ENCODE data around the gene TSHZ2. TPM values are rescaled to one million over a fixed set of nuclear protein-coding genes. Genes with fewer than 3 reads are reported as not detected.

The TSHZ2 gene
- total RNA-seq, 1 donor from 2014 or later, result 0.06 TPM

GRCh38 chr20:53226826-53227225 is 254.7 kb downstream of the TSHZ2 start:
- H3K4me3 ChIP-seq (ENCODE audit: low read depth, low read length), result no peak overlapping the region
- no peak for DNase-seq (ENCODE audit: low read depth)
- no peak for TF ChIP-seq CTCF (conservative IDR thresholded peaks at IDR 0.05; ENCODE audit: low read depth, low read length)

- no peak for TF ChIP-seq CTCF (conservative IDR thresholded peaks at IDR 0.05; ENCODE audit: low read depth, low read length)
- DNase-seq (ENCODE audit: low read depth), result no peak
- no peak overlapping the region for H3K4me3 ChIP-seq (ENCODE audit: low read depth, low read length)
Measured at GRCh38 chr20:53227523-53227922, 255.4 kb downstream of the TSHZ2 start.

- H3K4me3 ChIP-seq (ENCODE audit: low read depth, low read length), result no peak overlapping the region
- TF ChIP-seq CTCF (conservative IDR thresholded peaks at IDR 0.05; ENCODE audit: low read depth, low read length), result no peak
- DNase-seq (ENCODE audit: low read depth), result no peak
Measured at GRCh38 chr20:53231061-53231460, 258.9 kb downstream of the TSHZ2 start.

- H3K4me3 ChIP-seq (ENCODE audit: low read depth, low read length), result no peak overlapping the region
- DNase-seq (ENCODE audit: low read depth), result no peak
- TF ChIP-seq CTCF (conservative IDR thresholded peaks at IDR 0.05; ENCODE audit: low read depth, low read length), result no peak
Measured at GRCh38 chr20:53237461-53237860, 265.3 kb downstream of the TSHZ2 start.

GRCh38 chr20:53238121-53238660 is 266.0 kb downstream of the TSHZ2 start:
- no peak overlapping the region for H3K4me3 ChIP-seq (ENCODE audit: low read depth, low read length)
- no peak for DNase-seq (ENCODE audit: low read depth)
- no peak for TF ChIP-seq CTCF (conservative IDR thresholded peaks at IDR 0.05; ENCODE audit: low read depth, low read length)

- TF ChIP-seq CTCF (conservative IDR thresholded peaks at IDR 0.05; ENCODE audit: low read depth, low read length), result no peak
- no peak for DNase-seq (ENCODE audit: low read depth)
- no peak overlapping the region for H3K4me3 ChIP-seq (ENCODE audit: low read depth, low read length)
Measured at GRCh38 chr20:53243152-53243551, 271.0 kb downstream of the TSHZ2 start.

- DNase-seq (ENCODE audit: low read depth), result no peak
- TF ChIP-seq CTCF (conservative IDR thresholded peaks at IDR 0.05; ENCODE audit: low read depth, low read length), result no peak
- H3K4me3 ChIP-seq (ENCODE audit: low read depth, low read length), result no peak overlapping the region
Measured at GRCh38 chr20:53244711-53245110, 272.6 kb downstream of the TSHZ2 start.
